Vagina (tissue), 2 donors: ENCODE measurements around the gene ST6GALNAC6. TPM values are rescaled to one million over a fixed set of nuclear protein-coding genes. Genes with fewer than 3 reads are reported as not detected.

Experiments used
- DNase-seq, 2 donors: peaks; one replicate each; pipeline ENCODE4 v3.0.0-alpha.2; 2017; ENCODE audit errors: extremely low spot score in 2 of 2
- H3K27ac ChIP-seq: fragments of 200-600 bp; sonication (generic); one replicate; pipeline ENCODE4 v1.5.1; 2019
- H3K27me3 ChIP-seq: fragments of 200-600 bp; sonication (generic); one replicate; pipeline ENCODE4 v1.5.1; 2019
- H3K36me3 ChIP-seq, 2 donors: fragments of 200-600 bp; sonication (generic); one replicate each; pipeline ENCODE4 v1.5.1; 2017 to 2019
- H3K4me1 ChIP-seq: fragments of 200-600 bp; sonication (generic); one replicate; pipeline ENCODE4 v1.5.1; 2019
- H3K4me3 ChIP-seq, 2 donors: fragments of 200-600 bp; sonication (generic); 1 replicate in 1 of 2; 2 replicates in 1 of 2; pipeline ENCODE4 v1.5.1; 2016 to 2019
- H3K9me3 ChIP-seq: fragments of 200-600 bp; sonication (generic); one replicate; pipeline ENCODE4 v1.5.1; 2019
- CTCF ChIP-seq, 3 experiments: fragments of 450-650 bp in 2 of 3; fragments of 200-600 bp in 1 of 3; sonication (generic) in 1 of 3; IDR thresholded peaks; one replicate each; pipeline ENCODE4 v1.5.1; 2017 to 2019; ENCODE audit warnings: antibody characterized with exemption in 3 of 3, mild to moderate bottlenecking in 2 of 3, moderate library complexity in 2 of 3
- POLR2A ChIP-seq, 2 donors: fragments of 450-650 bp; IDR thresholded peaks; one replicate each; pipeline ENCODE4 v1.6.1; 2017; ENCODE audit warnings: antibody characterized with exemption in 2 of 2, mild to moderate bottlenecking in 2 of 2, moderate library complexity in 2 of 2
- POLR2AphosphoS5 ChIP-seq, 2 donors: sonication (generic); formaldehyde crosslinking; IDR thresholded peaks; one replicate each; pipeline ENCODE4 v1.9.0; 2017; ENCODE audit warnings: antibody characterized with exemption in 2 of 2, mild to moderate bottlenecking in 2 of 2, low read depth in 1 of 2; ENCODE audit not compliant: insufficient read depth in 1 of 2
- intact Hi-C: fragments of 100-400 bp; cut with DNase I; formaldehyde crosslinking; loops from one replicate; pipeline ENCODE4 v1.15.1; 2023
- total RNA-seq: library from RNA; depleted of rRNA; stranded (reverse); fragments of >200 nt; gene quantifications from one replicate; pipeline ENCODE4 v1.2.3, GENCODE V29; 2016

ST6GALNAC6 gene
- total RNA-seq, 1 donor from 2014 or later = 108 TPM

- H3K27ac ChIP-seq = peak within 1 kb of the TSS; percentile 74
- no peak for TF ChIP-seq CTCF (IDR thresholded peaks at IDR 0.05)
- peak in 1 of 2 donors; percentile 50 for TF ChIP-seq POLR2AphosphoS5 (IDR thresholded peaks at IDR 0.05; ENCODE audit: insufficient read depth in 1 of 2, low read depth in 1 of 2)
- H3K27me3 ChIP-seq = no peaks in the 10 kb centered on the region
- peak within 1 kb of the TSS; percentile 42 to 71 for H3K4me3 ChIP-seq
- no peaks in the 10 kb centered on the region for H3K9me3 ChIP-seq
- intact Hi-C loops = no loop called here
- DNase-seq = no peak
- H3K4me1 ChIP-seq = peaks cover 45% of the 10 kb centered on the region
- H3K36me3 ChIP-seq = no peaks in the 10 kb centered on the region
Observed at GRCh38 chr9:127930231-127931091, 31.1 kb upstream of the ST6GALNAC6 start, which contains the start of gene PIP5KL1. TSS of gene PIP5KL1 (minus strand) at chr9:127930777. CDS start at chr9:127930752, 25 bp downstream.

- peaks cover 41% of the 10 kb centered on the region for H3K4me1 ChIP-seq
- H3K9me3 ChIP-seq = no peaks in the 10 kb centered on the region
- H3K27me3 ChIP-seq = no peaks in the 10 kb centered on the region
- no peaks in the 10 kb centered on the region for H3K36me3 ChIP-seq
- intact Hi-C loops = loop anchor here (10.0 kb wide), 1 partner anchor 425 kb away; no protein-coding TSS in a partner anchor
- no peak for DNase-seq
- no peak for TF ChIP-seq CTCF (IDR thresholded peaks at IDR 0.05)
- no peak for TF ChIP-seq POLR2AphosphoS5 (IDR thresholded peaks at IDR 0.05; ENCODE audit: insufficient read depth in 1 of 2, low read depth in 1 of 2)
- H3K4me3 ChIP-seq = no peak overlapping the region
- no peak overlapping the region for H3K27ac ChIP-seq
Observed at GRCh38 chr9:127929625-127929979, 30.2 kb upstream of the ST6GALNAC6 start.

- DNase-seq = no peak
- Histone ChIP-seq H3K27ac (no peak overlapping the region), H3K27me3 (no peaks in the 10 kb centered on the region), H3K9me3 (no peaks in the 10 kb centered on the region), H3K36me3 (no peaks in the 10 kb centered on the region), H3K4me3 (no peak overlapping the region), H3K4me1 (peaks cover 41% of the 10 kb centered on the region)
- TF ChIP-seq POLR2A (IDR thresholded peaks at IDR 0.05) (no peak), CTCF (IDR thresholded peaks at IDR 0.05) (no peak), POLR2AphosphoS5 (IDR thresholded peaks at IDR 0.05; ENCODE audit: insufficient read depth in 1 of 2, low read depth in 1 of 2) (no peak)
- intact Hi-C loops = loop anchor here (10.0 kb wide), 1 partner anchor 424 kb away; no protein-coding TSS in a partner anchor
Observed at GRCh38 chr9:127928676-127929624, 29.5 kb upstream of the ST6GALNAC6 start.

- H3K4me3 ChIP-seq = peak overlapping the region; percentile 36 to 41
- TF ChIP-seq CTCF (IDR thresholded peaks at IDR 0.05) = no peak
- TF ChIP-seq POLR2AphosphoS5 (IDR thresholded peaks at IDR 0.05; ENCODE audit: insufficient read depth in 1 of 2, low read depth in 1 of 2) = peak in 1 of 2 donors; percentile 2
- TF ChIP-seq POLR2A (IDR thresholded peaks at IDR 0.05) = no peak
- intact Hi-C loops = loop anchor here (10.0 kb wide), 1 partner anchor 423 kb away; no protein-coding TSS in a partner anchor
- H3K4me1 ChIP-seq = peaks cover 41% of the 10 kb centered on the region
- DNase-seq = no peak
- no peaks in the 10 kb centered on the region for H3K9me3 ChIP-seq
- H3K27me3 ChIP-seq = no peaks in the 10 kb centered on the region
- no peak overlapping the region for H3K27ac ChIP-seq
- no peaks in the 10 kb centered on the region for H3K36me3 ChIP-seq
Observed at GRCh38 chr9:127927988-127928675, 28.7 kb upstream of the ST6GALNAC6 start.
